Activated CD4-positive, alpha-beta T cell treated with anti-CD3 and anti-CD28 coated beads for 36 hours (primary cell): ENCODE results near the gene SFRP4. TPM values are rescaled to one million over a fixed set of nuclear protein-coding genes. Genes with fewer than 3 reads are reported as not detected.
A peak's percentile ranks its signal among the peaks of the same experiment; 100 is the strongest.

ENCODE experiments used
- ATAC-seq: fragments of 200-7000 bp; cut with Tn5 transposase; one replicate; pipeline ENCODE4 v1.10.0; 2021; ENCODE audit warnings: mild to moderate bottlenecking, moderate library complexity
- CTCF ChIA-PET: fragments of 350-600 bp; sonication (Branson Sonifier 250); formaldehyde crosslinking; loops from one replicate; lab custom pipeline; 2021; ENCODE audit warnings: antibody characterized with exemption; lab: Charles Lee
- POLR2A ChIA-PET: fragments of 350-600 bp; sonication (Branson Sonifier 250); formaldehyde crosslinking; loops from one replicate; lab custom pipeline; 2021; ENCODE audit warnings: antibody characterized with exemption, inconsistent platforms; lab: Charles Lee
- DNase-seq: peaks from one replicate; pipeline ENCODE4 v3.0.0-alpha.2; 2020
- H3K27ac Mint-ChIP-seq: one replicate; pipeline ENCODE4 v1.8.0; 2021; ENCODE audit warnings: mixed read lengths
- H3K27me3 Mint-ChIP-seq: one replicate; pipeline ENCODE4 v1.8.0; 2021; ENCODE audit warnings: mixed read lengths
- H3K36me3 Mint-ChIP-seq: one replicate; pipeline ENCODE4 v1.8.0; 2021; ENCODE audit warnings: low read depth, mixed read lengths
- H3K4me1 Mint-ChIP-seq: one replicate; pipeline ENCODE4 v1.8.0; 2021; ENCODE audit warnings: mixed read lengths
- H3K4me3 Mint-ChIP-seq: one replicate; pipeline ENCODE4 v1.8.0; 2021; ENCODE audit warnings: mild to moderate bottlenecking, moderate library complexity, mixed read lengths
- H3K9me3 Mint-ChIP-seq: one replicate; pipeline ENCODE4 v1.8.0; 2021; ENCODE audit warnings: low read depth, mixed read lengths
- intact Hi-C, 2 experiments: fragments of 100-400 bp; cut with DNase I in 1 of 2; cut with micrococcal nuclease in 1 of 2; formaldehyde crosslinking; loops; one replicate each; pipeline versions ENCODE4 v1.14.2 to v1.15.1; 2022 to 2024; cut with DNase I, micrococcal nuclease
- total RNA-seq, 2 experiments: library from RNA; stranded (reverse); gene quantifications; one replicate each; pipeline ENCODE4 v1.2.3, GENCODE V29; 2021

Gene SFRP4
- total RNA-seq, 2 experiments from 2014 or later: not detected

- intact Hi-C loops: loop anchor here (1.0 to 10.0 kb wide), 4 partner anchors 203 to 471 kb away; no protein-coding TSS in a partner anchor
- Mint-ChIP-seq H3K4me3 (no peak overlapping the region), H3K27ac (no peak overlapping the region), H3K27me3 (peaks cover 2% of the 10 kb centered on the region), H3K9me3 (no peaks in the 10 kb centered on the region), H3K4me1 (no peaks in the 10 kb centered on the region), H3K36me3 (no peaks in the 10 kb centered on the region)
- ATAC-seq (peak; percentile 44), DNase-seq (no peak)
- ChIA-PET CTCF (interaction anchor here (0.6 to 3.2 kb wide), 16 partner anchors 9 to 740 kb away, joined by 3 to 19 read pairs (median 4); partner anchors contain the start of gene SFRP4), POLR2A (no interaction called here)
These were observed 15.3 kb downstream of the SFRP4 start for GRCh38 chr7:37901236-37901827.

DNA sequence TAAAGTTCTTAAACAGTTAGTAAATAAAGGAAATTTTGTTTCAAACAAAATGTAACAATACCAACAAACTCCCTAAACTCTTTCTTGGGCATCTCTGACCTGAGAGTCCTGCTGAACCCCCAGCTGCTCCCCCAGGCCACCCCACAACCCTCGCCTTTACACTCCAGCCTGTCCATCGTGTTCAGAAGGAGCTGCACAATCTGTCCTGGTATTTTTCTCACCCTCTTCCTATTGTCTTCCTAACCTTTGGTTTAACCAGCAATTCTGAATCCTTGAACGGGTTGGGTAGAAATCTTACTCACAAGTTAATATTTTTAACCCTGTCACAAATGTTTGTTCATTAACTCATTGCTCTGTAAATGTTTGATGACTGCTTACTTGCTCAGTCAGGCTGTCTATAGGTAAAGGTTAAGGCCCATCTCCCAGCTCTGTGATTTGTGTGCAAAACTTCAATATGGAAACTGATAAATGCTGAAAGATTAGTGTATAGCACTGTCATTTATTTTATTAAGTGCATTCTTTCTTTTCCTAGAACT, 16.8 kb downstream of the SFRP4 start:
- DNase-seq (no peak), ATAC-seq (no peak)
- H3K36me3 Mint-ChIP-seq: no peaks in the 10 kb centered on the region
- peaks cover 2% of the 10 kb centered on the region for H3K27me3 Mint-ChIP-seq
- ChIA-PET POLR2A (no interaction called here), CTCF (interaction anchor here (0.7 to 3.2 kb wide), 3 partner anchors 18 to 475 kb away, joined by 3 to 19 read pairs (median 3); partner anchors contain the start of gene SFRP4)
- H3K4me1 Mint-ChIP-seq: no peaks in the 10 kb centered on the region
- H3K9me3 Mint-ChIP-seq: no peaks in the 10 kb centered on the region
- H3K27ac Mint-ChIP-seq: no peak overlapping the region
- no peak overlapping the region for H3K4me3 Mint-ChIP-seq
- intact Hi-C loops: loop anchor here (5.0 to 10.0 kb wide), 3 partner anchors 205 to 473 kb away; no protein-coding TSS in a partner anchor

GRCh38 chr7:37894671-37895070, 21.9 kb downstream of the SFRP4 start:
- H3K9me3 Mint-ChIP-seq: no peaks in the 10 kb centered on the region
- DNase-seq (no peak), ATAC-seq (no peak)
- H3K4me3 Mint-ChIP-seq: no peak overlapping the region
- intact Hi-C loops: no loop called here
- H3K36me3 Mint-ChIP-seq: no peaks in the 10 kb centered on the region
- H3K27me3 Mint-ChIP-seq: peaks cover 6% of the 10 kb centered on the region
- no peaks in the 10 kb centered on the region for H3K4me1 Mint-ChIP-seq
- ChIA-PET CTCF (no interaction called here), POLR2A (no interaction called here)
- no peak overlapping the region for H3K27ac Mint-ChIP-seq

DNA sequence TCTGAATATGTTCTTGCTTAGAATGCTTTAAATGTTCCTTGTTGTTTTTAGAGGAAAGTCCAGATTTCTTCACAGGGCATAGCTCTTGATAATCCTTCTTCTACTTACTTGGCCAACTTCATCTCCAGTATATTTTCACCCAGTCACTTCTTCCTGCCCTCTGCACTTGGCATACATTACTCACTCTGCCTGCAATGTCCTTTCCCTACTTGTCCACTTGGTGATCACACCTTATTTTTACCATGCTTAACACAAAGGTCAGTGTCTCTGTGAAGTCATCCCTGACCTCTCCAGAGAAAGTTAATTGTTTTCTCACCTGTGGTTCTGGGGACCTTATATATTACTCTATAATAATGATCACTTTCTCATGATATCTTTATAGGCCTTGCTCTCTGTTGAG, 23.3 kb downstream of the SFRP4 start:
- ChIA-PET POLR2A (no interaction called here), CTCF (interaction anchor here (0.9 kb wide), 1 partner anchor 19 kb away, joined by 3 read pairs; no protein-coding TSS in a partner anchor)
- DNase-seq (no peak), ATAC-seq (no peak)
- Mint-ChIP-seq H3K27ac (no peak overlapping the region), H3K4me1 (no peaks in the 10 kb centered on the region), H3K4me3 (no peak overlapping the region), H3K27me3 (peaks cover 6% of the 10 kb centered on the region), H3K36me3 (no peaks in the 10 kb centered on the region), H3K9me3 (no peaks in the 10 kb centered on the region)
- intact Hi-C loops: no loop called here

- ChIA-PET POLR2A (no interaction called here), CTCF (interaction anchor here (0.8 to 1.0 kb wide), 2 partner anchors 13 to 20 kb away, joined by 3 to 4 read pairs; no protein-coding TSS in a partner anchor)
- ATAC-seq: no peak
- DNase-seq: no peak
- Mint-ChIP-seq H3K27ac (no peak overlapping the region), H3K27me3 (peaks cover 5% of the 10 kb centered on the region), H3K9me3 (no peaks in the 10 kb centered on the region), H3K4me1 (no peaks in the 10 kb centered on the region), H3K36me3 (no peaks in the 10 kb centered on the region), H3K4me3 (no peak overlapping the region)
- intact Hi-C loops: no loop called here
These were observed 34.5 kb downstream of the SFRP4 start for GRCh38 chr7:37882086-37882485.

Other genes starting within 250 kb of the SFRP4 start
- not detected for gene GPR141, start 233.1 kb downstream of the SFRP4 start, total RNA-seq
- not detected for gene NME8, start 68.2 kb downstream of the SFRP4 start, total RNA-seq
- gene EPDR1, start 3.8 kb upstream of the SFRP4 start, total RNA-seq: 1 to 10 TPM; 1.8 to 2.7 TPM